ENCODE measurements around the gene PHTF2.

The PHTF2 gene

DNA sequence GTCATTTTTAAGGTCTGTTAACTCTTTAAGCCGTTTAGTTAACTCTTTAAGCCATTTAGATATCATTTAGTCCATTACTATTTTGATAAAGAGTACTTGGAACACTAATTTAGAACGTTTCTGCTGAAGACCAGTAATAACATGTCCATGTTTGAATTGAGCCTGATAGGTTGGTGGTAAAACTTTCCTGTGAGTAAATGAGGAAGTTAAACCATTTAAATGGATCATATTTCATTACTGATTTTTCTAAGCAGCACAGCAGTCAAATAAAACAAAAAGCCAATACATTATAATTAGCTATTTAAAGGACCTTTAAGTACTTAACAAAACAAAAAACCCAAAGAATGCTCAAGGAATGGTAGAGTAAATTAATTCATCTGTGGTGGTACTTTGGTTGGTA lies 29.4 kb downstream of the PHTF2 start:
- TF ChIP-seq, protein P1, sequence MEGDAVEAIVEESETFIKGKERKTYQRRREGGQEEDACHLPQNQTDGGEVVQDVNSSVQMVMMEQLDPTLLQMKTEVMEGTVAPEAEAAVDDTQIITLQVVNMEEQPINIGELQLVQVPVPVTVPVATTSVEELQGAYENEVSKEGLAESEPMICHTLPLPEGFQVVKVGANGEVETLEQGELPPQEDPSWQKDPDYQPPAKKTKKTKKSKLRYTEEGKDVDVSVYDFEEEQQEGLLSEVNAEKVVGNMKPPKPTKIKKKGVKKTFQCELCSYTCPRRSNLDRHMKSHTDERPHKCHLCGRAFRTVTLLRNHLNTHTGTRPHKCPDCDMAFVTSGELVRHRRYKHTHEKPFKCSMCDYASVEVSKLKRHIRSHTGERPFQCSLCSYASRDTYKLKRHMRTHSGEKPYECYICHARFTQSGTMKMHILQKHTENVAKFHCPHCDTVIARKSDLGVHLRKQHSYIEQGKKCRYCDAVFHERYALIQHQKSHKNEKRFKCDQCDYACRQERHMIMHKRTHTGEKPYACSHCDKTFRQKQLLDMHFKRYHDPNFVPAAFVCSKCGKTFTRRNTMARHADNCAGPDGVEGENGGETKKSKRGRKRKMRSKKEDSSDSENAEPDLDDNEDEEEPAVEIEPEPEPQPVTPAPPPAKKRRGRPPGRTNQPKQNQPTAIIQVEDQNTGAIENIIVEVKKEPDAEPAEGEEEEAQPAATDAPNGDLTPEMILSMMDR (IDR thresholded peaks at IDR 0.05; ENCODE audit: low read length) = no peak
- no peak overlapping the region for H3K4me3 ChIP-seq (ENCODE audit: low read depth, low read length, poor library complexity, severe bottlenecking)

DNA sequence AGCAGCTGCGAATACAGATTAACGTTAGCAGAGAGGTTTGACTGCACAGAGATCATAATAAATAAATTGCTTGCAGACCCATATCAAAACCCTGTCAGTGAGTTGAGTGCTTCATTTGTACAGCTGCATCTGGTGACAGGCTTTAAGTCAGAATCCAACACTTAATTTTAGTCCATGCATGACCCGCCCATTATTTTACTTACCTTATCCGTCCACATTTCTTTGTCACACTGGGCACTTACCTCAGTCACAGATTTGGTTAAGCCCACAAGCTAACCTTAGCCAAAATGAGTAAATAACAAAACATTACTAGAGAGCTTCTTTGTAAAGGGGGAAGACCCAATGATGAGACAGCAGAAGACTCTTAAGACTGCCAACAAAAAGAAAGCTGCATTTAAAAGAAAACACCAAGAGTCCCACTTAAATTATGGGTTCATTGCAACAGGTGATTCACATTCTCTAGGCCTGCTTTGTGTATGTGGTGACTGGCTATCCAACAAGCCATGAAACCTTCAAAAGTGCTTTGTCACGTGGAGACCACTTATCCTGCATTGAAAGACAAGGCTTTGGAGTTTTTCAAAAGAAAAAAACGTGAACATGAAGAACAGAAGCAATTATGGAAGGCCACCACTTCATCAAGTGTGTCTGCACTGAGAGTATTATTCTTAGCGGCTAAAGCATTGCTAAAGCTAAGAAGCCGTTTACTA lies 32.2 kb downstream of the PHTF2 start:
- no peaks in the 10 kb centered on the region; the same call in 1 of the 2 replicates for H3K36me3 ChIP-seq (ENCODE audit: insufficient read depth, low read length)
- H3F3A ChIP-seq (ENCODE audit: insufficient read depth, low read length) = no peaks in the 10 kb centered on the region
- no peaks in the 10 kb centered on the region for H4K20me1 ChIP-seq (ENCODE audit: insufficient read depth, low read length)
- H3K4me2 ChIP-seq (ENCODE audit: low read length) = peak overlapping the region; percentile 52
- peak overlapping the region; percentile 6; the same call in 1 of the 2 replicates for H3K9ac ChIP-seq (ENCODE audit: low read length)
- no peak overlapping the region for H2AFZ ChIP-seq (ENCODE audit: low read length)
- TF ChIP-seq, protein P1 (IDR thresholded peaks at IDR 0.05; ENCODE audit: low read length) = no peak
- no peak for TF ChIP-seq EZH2 (IDR thresholded peaks at IDR 0.05; ENCODE audit: borderline replicate concordance, low read length)
- H3K4me1 ChIP-seq (ENCODE audit: insufficient read depth, low read length, severe bottlenecking) = peaks cover 78% of the 10 kb centered on the region
- no peaks in the 10 kb centered on the region for H3K27me3 ChIP-seq (ENCODE audit: insufficient read depth, low read length)
- peak overlapping the region; percentile 59 for H3K27ac ChIP-seq (ENCODE audit: low read depth, low read length, poor library complexity, severe bottlenecking)
- H3K4me3 ChIP-seq (ENCODE audit: low read depth, low read length, poor library complexity, severe bottlenecking) = peak overlapping the region; percentile 20
- H3K9me2 ChIP-seq (ENCODE audit: low read depth, low read length) = no peaks in the 10 kb centered on the region
- H3K79me2 ChIP-seq (ENCODE audit: insufficient read depth, low read length) = peaks cover 36% of the 10 kb centered on the region
- no peaks in the 10 kb centered on the region for H3K9me3 ChIP-seq (ENCODE audit: low read length)

More for the DNA sequence above, 29.4 kb downstream of the PHTF2 start:
- Histone ChIP-seq H3K9ac (ENCODE audit: low read length) (no peak overlapping the region), H3K36me3 (ENCODE audit: insufficient read depth, low read length) (no peaks in the 10 kb centered on the region; the same call in 1 of the 2 replicates), H3K4me2 (ENCODE audit: low read length) (peak overlapping the region; percentile 6; the same call in 1 of the 2 replicates), H2AFZ (ENCODE audit: low read length) (no peak overlapping the region), H3K4me1 (ENCODE audit: insufficient read depth, low read length, severe bottlenecking) (peaks cover 73% of the 10 kb centered on the region), H3K79me2 (ENCODE audit: insufficient read depth, low read length) (peaks cover 33% of the 10 kb centered on the region), H3K9me3 (ENCODE audit: low read length) (0 out of 2 replicates have a peak, but pooled peaks cover 2% of the 10 kb centered on the region), H3K9me2 (ENCODE audit: low read depth, low read length) (no peaks in the 10 kb centered on the region), H3F3A (ENCODE audit: insufficient read depth, low read length) (no peaks in the 10 kb centered on the region), H3K27ac (ENCODE audit: low read depth, low read length, poor library complexity, severe bottlenecking) (peak overlapping the region; percentile 66), H3K27me3 (ENCODE audit: insufficient read depth, low read length) (no peaks in the 10 kb centered on the region), H4K20me1 (ENCODE audit: insufficient read depth, low read length) (no peaks in the 10 kb centered on the region)

DNA sequence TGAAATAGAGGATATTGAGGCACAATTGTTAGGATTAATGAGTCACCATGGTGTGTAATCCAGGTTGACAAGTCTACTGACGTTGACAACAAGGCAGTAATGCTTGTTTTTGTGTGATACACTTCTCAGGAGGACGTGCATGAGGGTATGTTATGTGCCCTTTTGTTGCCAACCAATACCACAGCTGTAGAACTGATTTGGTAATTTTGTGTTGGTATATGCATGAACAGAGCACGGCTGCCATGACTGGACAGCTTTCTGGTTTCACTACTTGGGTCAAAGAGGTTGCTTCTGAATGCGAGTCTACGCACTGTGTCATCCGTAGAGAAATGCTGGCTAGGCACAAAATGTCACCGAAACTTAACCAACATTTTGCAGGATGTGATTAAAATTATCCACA lies 32.9 kb downstream of the PHTF2 start:
- TF ChIP-seq, protein P1 (IDR thresholded peaks at IDR 0.05; ENCODE audit: low read length) = no peak
- TF ChIP-seq EZH2 (IDR thresholded peaks at IDR 0.05; ENCODE audit: borderline replicate concordance, low read length) = no peak
- H3K9me2 ChIP-seq (ENCODE audit: low read depth, low read length) = no peaks in the 10 kb centered on the region
- peak overlapping the region; percentile 20 for H3K4me3 ChIP-seq (ENCODE audit: low read depth, low read length, poor library complexity, severe bottlenecking)
- H3K9ac ChIP-seq (ENCODE audit: low read length) = no peak overlapping the region; the same call in 1 of the 2 replicates
- no peaks in the 10 kb centered on the region for H3K27me3 ChIP-seq (ENCODE audit: insufficient read depth, low read length)
- no peak overlapping the region for H2AFZ ChIP-seq (ENCODE audit: low read length)
- no peaks in the 10 kb centered on the region for H3K36me3 ChIP-seq (ENCODE audit: insufficient read depth, low read length)
- H4K20me1 ChIP-seq (ENCODE audit: insufficient read depth, low read length) = no peaks in the 10 kb centered on the region
- H3K79me2 ChIP-seq (ENCODE audit: insufficient read depth, low read length) = peaks cover 34% of the 10 kb centered on the region
- no peaks in the 10 kb centered on the region for H3K9me3 ChIP-seq (ENCODE audit: low read length)
- peaks cover 76% of the 10 kb centered on the region for H3K4me1 ChIP-seq (ENCODE audit: insufficient read depth, low read length, severe bottlenecking)
- H3F3A ChIP-seq (ENCODE audit: insufficient read depth, low read length) = no peaks in the 10 kb centered on the region
- peak overlapping the region; percentile 59 for H3K27ac ChIP-seq (ENCODE audit: low read depth, low read length, poor library complexity, severe bottlenecking)
- peak overlapping the region; percentile 52 for H3K4me2 ChIP-seq (ENCODE audit: low read length)
